H9 (cell line): ENCODE data around the gene ANKUB1. TPM values are rescaled to one million over a fixed set of nuclear protein-coding genes. Genes with fewer than 3 reads are reported as not detected.

ENCODE experiments used
- DNase-seq: peaks from one replicate; pipeline ENCODE4 v3.0.0-alpha.2; 2017
- H2AFZ ChIP-seq: one replicate; pipeline ENCODE4 v1.6.1; 2013; ENCODE audit warnings: mild to moderate bottlenecking, low read length, control low read depth, moderate library complexity
- H2AK5ac ChIP-seq: 2 replicates; pipeline ENCODE4 v1.6.1; 2013; ENCODE audit warnings: low read length, control low read depth, mixed read lengths; ENCODE audit not compliant: insufficient read length
- H2BK120ac ChIP-seq: one replicate; pipeline ENCODE4 v1.6.1; 2013; ENCODE audit warnings: low read depth, mild to moderate bottlenecking, low read length, control low read depth, inconsistent platforms; ENCODE audit not compliant: poor library complexity, severe bottlenecking
- H2BK12ac ChIP-seq: 2 replicates; pipeline ENCODE4 v1.6.1; 2013; ENCODE audit warnings: low read length, control low read depth, mixed read lengths, low read depth; ENCODE audit not compliant: insufficient read length
- H2BK15ac ChIP-seq: 2 replicates; pipeline ENCODE4 v1.6.1; 2013; ENCODE audit warnings: low read depth, low read length, control low read depth
- H2BK20ac ChIP-seq: one replicate; pipeline ENCODE4 v1.6.1; 2013; ENCODE audit warnings: low read depth, mild to moderate bottlenecking, low read length, control low read depth, inconsistent platforms; ENCODE audit not compliant: poor library complexity, severe bottlenecking
- H2BK5ac ChIP-seq: 2 replicates; pipeline ENCODE4 v1.6.1; 2013; ENCODE audit warnings: low read length, control low read depth, mixed read lengths; ENCODE audit not compliant: insufficient read length
- H3K14ac ChIP-seq: 2 replicates; pipeline ENCODE4 v1.6.1; 2013; ENCODE audit warnings: low read length, control low read depth; ENCODE audit not compliant: insufficient read depth
- H3K18ac ChIP-seq: 2 replicates; pipeline ENCODE4 v1.6.1; 2013; ENCODE audit warnings: low read depth, mild to moderate bottlenecking, mixed read lengths, low read length, control low read depth; ENCODE audit not compliant: insufficient read length
- H3K23ac ChIP-seq: 2 replicates; pipeline ENCODE4 v1.6.1; 2013; ENCODE audit warnings: low read length, control low read depth, mixed read lengths, low read depth; ENCODE audit not compliant: insufficient read length
- H3K23me2 ChIP-seq: 2 replicates; pipeline ENCODE4 v1.6.1; 2013; ENCODE audit warnings: low read depth, mild to moderate bottlenecking, mixed read lengths, low read length, control low read depth; ENCODE audit not compliant: insufficient read length, poor library complexity, severe bottlenecking
- H3K27ac ChIP-seq: 2 replicates; pipeline ENCODE4 v1.5.1; 2013; ENCODE audit warnings: low read length, control low read depth, mixed read lengths, low read depth; ENCODE audit not compliant: insufficient read length
- H3K27me3 ChIP-seq: 2 replicates; pipeline ENCODE4 v1.6.1; 2013; ENCODE audit warnings: low read length, control low read depth, inconsistent platforms; ENCODE audit not compliant: insufficient read depth
- H3K4ac ChIP-seq: 2 replicates; pipeline ENCODE4 v1.6.1; 2013; ENCODE audit warnings: low read depth, mild to moderate bottlenecking, control low read depth, inconsistent platforms, low read length, moderate library complexity
- H3K4me1 ChIP-seq: 2 replicates; pipeline ENCODE4 v1.6.1; 2013; ENCODE audit warnings: low read length, control low read depth, inconsistent platforms; ENCODE audit not compliant: insufficient read depth
- H3K4me2 ChIP-seq: 2 replicates; pipeline ENCODE4 v1.6.1; 2013; ENCODE audit warnings: low read length, control low read depth, mixed read lengths; ENCODE audit not compliant: insufficient read length, insufficient read depth
- H3K56ac ChIP-seq: 2 replicates; pipeline ENCODE4 v1.6.1; 2013; ENCODE audit warnings: low read depth, mild to moderate bottlenecking, mixed read lengths, low read length, control low read depth; ENCODE audit not compliant: insufficient read length
- H3K79me1 ChIP-seq: 2 replicates; pipeline ENCODE4 v1.6.1; 2013; ENCODE audit warnings: low read depth, mild to moderate bottlenecking, moderate library complexity, low read length, control low read depth, inconsistent platforms; ENCODE audit not compliant: insufficient read depth, poor library complexity, severe bottlenecking
- H3K79me2 ChIP-seq: 2 replicates; pipeline ENCODE4 v1.6.1; 2013; ENCODE audit warnings: low read length, control low read depth, inconsistent platforms; ENCODE audit not compliant: insufficient read depth
- H3K9ac ChIP-seq: 2 replicates; pipeline ENCODE4 v1.6.1; 2013; ENCODE audit warnings: low read length, control low read depth, mixed read lengths; ENCODE audit not compliant: insufficient read length; ENCODE audit errors: extremely low read depth
- H3K9me3 ChIP-seq: one replicate; pipeline ENCODE4 v1.6.1; 2013; ENCODE audit warnings: low read depth, low read length, inconsistent platforms; ENCODE audit not compliant: control insufficient read depth
- H3T11ph ChIP-seq: one replicate; pipeline ENCODE4 v1.6.1; 2013; ENCODE audit warnings: mild to moderate bottlenecking, low read length, control low read depth, inconsistent platforms
- H4K20me1 ChIP-seq: one replicate; pipeline ENCODE4 v1.6.1; 2013; ENCODE audit not compliant: control insufficient read depth, insufficient read length, insufficient read depth
- H4K5ac ChIP-seq: 2 replicates; pipeline ENCODE4 v1.6.1; 2013; ENCODE audit warnings: low read depth, mild to moderate bottlenecking, mixed read lengths, low read length, control low read depth; ENCODE audit not compliant: insufficient read length
- H4K8ac ChIP-seq: replicated peaks from 2 replicates; pipeline ENCODE4 v1.6.1; 2013; ENCODE audit warnings: low read length, control low read depth, mixed read lengths, low read depth; ENCODE audit not compliant: insufficient read length
- H4K91ac ChIP-seq: 2 replicates; pipeline ENCODE4 v1.6.1; 2013; ENCODE audit warnings: low read depth, mild to moderate bottlenecking, moderate library complexity, mixed read lengths, low read length, control low read depth; ENCODE audit not compliant: insufficient read length
- H3K27ac Mint-ChIP-seq, 3 experiments: 2 replicates in 2 of 3; 3 replicates in 1 of 3; pipeline ENCODE4 v1.8.0; 2020 to 2021; ENCODE audit warnings: mixed read lengths in 3 of 3, mild to moderate bottlenecking in 1 of 3, moderate library complexity in 1 of 3
- H3K27me3 Mint-ChIP-seq: 2 replicates; pipeline ENCODE4 v1.8.0; 2021; ENCODE audit warnings: low read depth, mild to moderate bottlenecking, moderate library complexity, mixed read lengths
- H3K36me3 Mint-ChIP-seq, 3 experiments: 2 replicates in 2 of 3; 3 replicates in 1 of 3; pipeline ENCODE4 v1.8.0; 2020 to 2021; ENCODE audit warnings: low read depth in 3 of 3, mixed read lengths in 3 of 3; ENCODE audit not compliant: insufficient read depth in 1 of 3
- H3K4me1 Mint-ChIP-seq, 2 experiments: 2 replicates each; pipeline ENCODE4 v1.8.0; 2020; ENCODE audit warnings: mixed read lengths in 2 of 2
- H3K4me3 Mint-ChIP-seq, 2 experiments: 2 replicates in 1 of 2; 3 replicates in 1 of 2; pipeline ENCODE4 v1.8.0; 2020 to 2021; ENCODE audit warnings: mild to moderate bottlenecking in 2 of 2, mixed read lengths in 2 of 2, moderate library complexity in 1 of 2
- H3K9me3 Mint-ChIP-seq, 2 experiments: 2 replicates in 1 of 2; 3 replicates in 1 of 2; pipeline ENCODE4 v1.8.0; 2020; ENCODE audit warnings: mild to moderate bottlenecking in 2 of 2, mixed read lengths in 2 of 2, moderate library complexity in 1 of 2
- CTCF ChIP-seq: fragments of 200-600 bp; sonication (generic); conservative IDR thresholded peaks from 3 replicates; pipeline ENCODE4 v1.8.0; 2021; ENCODE audit warnings: antibody characterized with exemption, mild to moderate bottlenecking
- WGBS: extraction: QIAGEN DNeasy Blood & Tissue Kit; methylation state at CpG from one replicate; pipeline ENCODE4 v1.1.7; 2013; ENCODE audit warnings: missing lambda C conversion rate, low lambda C conversion rate, mixed read lengths; ENCODE audit not compliant: insufficient read length; ENCODE audit errors: extremely low coverage; 5-methylcytosine and 5-hydroxymethylcytosine counted together
- total RNA-seq: library from RNA; stranded (reverse); gene quantifications from 2 replicates; pipeline ENCODE4 v1.2.1, GENCODE V29; 2021

ANKUB1 gene
- total RNA-seq, 1 experiment from 2014 or later: not detected

- H3K56ac ChIP-seq: no peak overlapping the region
- no peaks in the 10 kb centered on the region; a peak in 2 of 5 replicates for H3K9me3 Mint-ChIP-seq
- no peaks in the 10 kb centered on the region for H3K4me1 ChIP-seq
- no peak overlapping the region; a peak in 1 of 7 replicates for H3K27ac Mint-ChIP-seq
- no peak overlapping the region for H3K4me2 ChIP-seq
- no peak overlapping the region for H3K23ac ChIP-seq
- H2BK20ac ChIP-seq: no peak overlapping the region
- H3K27ac ChIP-seq: no peak overlapping the region
- WGBS: no CpG with 5 or more reads among the region's 2 CpGs
- H2BK12ac ChIP-seq: no peak overlapping the region
- H2AK5ac ChIP-seq: no peak overlapping the region
- H2AFZ ChIP-seq: no peak overlapping the region
- H4K5ac ChIP-seq: no peak overlapping the region
- no peaks in the 10 kb centered on the region for H3K9me3 ChIP-seq
- H3K9ac ChIP-seq: no peak overlapping the region
- H3K79me1 ChIP-seq: no peaks in the 10 kb centered on the region
- H3K27me3 ChIP-seq: no peaks in the 10 kb centered on the region
- H3K27me3 Mint-ChIP-seq: no peaks in the 10 kb centered on the region; the same call in none of the 2 replicates
- H3K14ac ChIP-seq: no peak overlapping the region
- no peak overlapping the region for H2BK120ac ChIP-seq
- H3K36me3 Mint-ChIP-seq: no peaks in the 10 kb centered on the region
- no peaks in the 10 kb centered on the region for H3K23me2 ChIP-seq
- H3K18ac ChIP-seq: no peak overlapping the region
- no peak overlapping the region for H2BK15ac ChIP-seq
- no peak for TF ChIP-seq CTCF
- H3K4ac ChIP-seq: no peak overlapping the region
- no peak for DNase-seq
- H3K4me3 Mint-ChIP-seq: no peak overlapping the region
- H3K79me2 ChIP-seq: no peaks in the 10 kb centered on the region
- H3K4me1 Mint-ChIP-seq: 0 out of 4 replicates have a peak, but pooled peaks cover 0 to 2% of the 10 kb centered on the region in 2 experiments
- H4K8ac ChIP-seq: no peak overlapping the region
- no peaks in the 10 kb centered on the region for H4K20me1 ChIP-seq
- H3T11ph ChIP-seq: no peak overlapping the region
- no peak overlapping the region for H2BK5ac ChIP-seq
- no peak overlapping the region for H4K91ac ChIP-seq
Measured at GRCh38 chr3:149806171-149806778, 13.9 kb upstream of the ANKUB1 start.
